HEK293 (cell line): ENCODE measurements around the gene SFN.
A peak's percentile ranks its signal among the peaks of the same experiment; 100 is the strongest.

ENCODE experiments used
- CTCF ChIA-PET: fragments of 350-600 bp; formaldehyde crosslinking; extraction: SDS; loops from one replicate; lab custom pipeline; 2021; ENCODE audit warnings: antibody characterized with exemption; lab: Yijun Ruan, JAX
- POLR2A ChIA-PET: fragments of 300-600 bp; formaldehyde crosslinking; extraction: SDS; loops from one replicate; lab custom pipeline; 2020; ENCODE audit warnings: antibody characterized with exemption, inconsistent platforms; lab: Yijun Ruan, JAX
- H3K27ac ChIP-seq: fragments of 200-500 bp; sonication (Bioruptor generic); 2 replicates; pipeline ENCODE4 v1.5.1; 2014; ENCODE audit warnings: low read depth, low read length, control low read depth, inconsistent platforms; ENCODE audit errors: extremely low read depth
- H3K36me3 ChIP-seq, 2 experiments: fragments of 200-500 bp in 1 of 2; sonication (Bioruptor generic) in 1 of 2; 1 replicate in 1 of 2; 2 replicates in 1 of 2; pipeline ENCODE4 v1.5.1; 2014 to 2017; ENCODE audit warnings: inconsistent platforms in 2 of 2, low read length in 2 of 2; ENCODE audit not compliant: control insufficient read depth in 2 of 2, insufficient read depth in 1 of 2
- H3K4me1 ChIP-seq: fragments of 200-500 bp; sonication (Bioruptor generic); 2 replicates; pipeline ENCODE4 v1.5.1; 2014; ENCODE audit warnings: mild to moderate bottlenecking, low read length, inconsistent platforms; ENCODE audit not compliant: control insufficient read depth, insufficient read depth
- H3K4me3 ChIP-seq: 2 replicates; pipeline ENCODE4 v1.5.1; 2011; ENCODE audit warnings: low read depth, mild to moderate bottlenecking, control low read depth, low read length, moderate library complexity
- H3K9me3 ChIP-seq: fragments of 200-500 bp; sonication (Bioruptor generic); 2 replicates; pipeline ENCODE4 v1.5.1; 2014; ENCODE audit warnings: low read depth, low read length, inconsistent platforms; ENCODE audit not compliant: control insufficient read depth, insufficient read depth
- GFI1B ChIP-seq: fragments of 450-650 bp; formaldehyde crosslinking; IDR thresholded peaks from 2 replicates; pipeline ENCODE4 v1.5.1; 2016; ENCODE audit warnings: missing biosample characterization, missing genetic modification characterization
- GLIS1 ChIP-seq: fragments of 450-650 bp; formaldehyde crosslinking; IDR thresholded peaks from 2 replicates; pipeline ENCODE4 v1.5.1; 2016; ENCODE audit warnings: missing biosample characterization, missing genetic modification characterization
- GLIS2 ChIP-seq: fragments of 450-650 bp; formaldehyde crosslinking; IDR thresholded peaks from 2 replicates; pipeline ENCODE4 v1.5.1; 2016; ENCODE audit warnings: missing biosample characterization, missing genetic modification characterization
- KLF16 ChIP-seq: fragments of 450-650 bp; formaldehyde crosslinking; IDR thresholded peaks from 2 replicates; pipeline ENCODE4 v1.5.1; 2017; ENCODE audit warnings: missing biosample characterization, missing genetic modification characterization
- KLF9 ChIP-seq: fragments of 450-650 bp; formaldehyde crosslinking; IDR thresholded peaks from 2 replicates; pipeline ENCODE4 v1.5.1; 2016; ENCODE audit warnings: missing biosample characterization, missing genetic modification characterization, low read depth
- OVOL3 ChIP-seq: fragments of 450-650 bp; formaldehyde crosslinking; IDR thresholded peaks from 2 replicates; pipeline ENCODE4 v1.5.1; 2016; ENCODE audit warnings: missing biosample characterization, missing genetic modification characterization
- SETDB1 ChIP-seq: IDR thresholded peaks from one replicate; pipeline ENCODE4 v1.6.1; 2017; ENCODE audit warnings: mild to moderate bottlenecking, low read length, moderate library complexity, mixed read lengths; ENCODE audit not compliant: insufficient read length
- SP2 ChIP-seq: fragments of 450-650 bp; formaldehyde crosslinking; IDR thresholded peaks from 2 replicates; pipeline ENCODE4 v1.5.1; 2016; ENCODE audit warnings: missing biosample characterization, missing genetic modification characterization
- TRIM28 ChIP-seq: IDR thresholded peaks from 2 replicates; pipeline ENCODE4 v1.6.1; 2011; ENCODE audit warnings: low read length, control low read depth, borderline replicate concordance
- ZBTB7A ChIP-seq: fragments of 450-650 bp; formaldehyde crosslinking; IDR thresholded peaks from 2 replicates; pipeline ENCODE4 v1.5.1; 2016; ENCODE audit warnings: low read depth, missing biosample characterization, missing genetic modification characterization
- ZBTB8A ChIP-seq: fragments of 450-650 bp; formaldehyde crosslinking; IDR thresholded peaks from 2 replicates; pipeline ENCODE4 v1.5.1; 2016; ENCODE audit warnings: missing biosample characterization, missing genetic modification characterization
- ZEB2 ChIP-seq: fragments of 450-650 bp; formaldehyde crosslinking; IDR thresholded peaks from 2 replicates; pipeline ENCODE4 v1.5.1; 2016; ENCODE audit warnings: missing biosample characterization, missing genetic modification characterization
- ZFP69B ChIP-seq: fragments of 450-650 bp; formaldehyde crosslinking; IDR thresholded peaks from 2 replicates; pipeline ENCODE4 v1.5.1; 2016; ENCODE audit warnings: missing biosample characterization, missing genetic modification characterization
- ZNF112 ChIP-seq: fragments of 450-650 bp; formaldehyde crosslinking; IDR thresholded peaks from 2 replicates; pipeline ENCODE4 v1.5.0; 2017; ENCODE audit warnings: missing biosample characterization, missing genetic modification characterization
- ZNF23 ChIP-seq: fragments of 450-650 bp; formaldehyde crosslinking; IDR thresholded peaks from 2 replicates; pipeline ENCODE4 v1.5.1; 2016; ENCODE audit warnings: missing biosample characterization, missing genetic modification characterization, borderline replicate concordance
- ZNF324 ChIP-seq: fragments of 450-650 bp; formaldehyde crosslinking; IDR thresholded peaks from 2 replicates; pipeline ENCODE4 v1.5.1; 2016; ENCODE audit warnings: missing biosample characterization, missing genetic modification characterization
- ZNF341 ChIP-seq: fragments of 450-650 bp; formaldehyde crosslinking; IDR thresholded peaks from 2 replicates; pipeline ENCODE4; 2016; ENCODE audit warnings: low read depth, missing biosample characterization, missing genetic modification characterization
- ZNF354C ChIP-seq: fragments of 450-650 bp; formaldehyde crosslinking; IDR thresholded peaks from 2 replicates; pipeline ENCODE4 v1.5.1; 2016; ENCODE audit warnings: missing biosample characterization, missing genetic modification characterization, low read depth, borderline replicate concordance
- ZNF404 ChIP-seq: fragments of 450-650 bp; formaldehyde crosslinking; IDR thresholded peaks from 2 replicates; pipeline ENCODE4 v1.5.1; 2017; ENCODE audit warnings: missing biosample characterization, missing genetic modification characterization
- ZNF473 ChIP-seq: fragments of 450-650 bp; formaldehyde crosslinking; IDR thresholded peaks from 2 replicates; pipeline ENCODE4 v1.5.1; 2017; ENCODE audit warnings: missing biosample characterization, missing genetic modification characterization
- ZNF549 ChIP-seq: fragments of 450-650 bp; IDR thresholded peaks from 2 replicates; pipeline ENCODE4 v1.5.1; 2018; ENCODE audit warnings: missing biosample characterization, missing genetic modification characterization, mild to moderate bottlenecking, inconsistent platforms, moderate library complexity
- ZNF596 ChIP-seq: fragments of 450-650 bp; IDR thresholded peaks from 2 replicates; pipeline ENCODE4 v1.5.0; 2018; ENCODE audit warnings: missing biosample characterization, mild to moderate bottlenecking, missing genetic modification characterization, moderate library complexity
- ZNF768 ChIP-seq: fragments of 450-650 bp; formaldehyde crosslinking; IDR thresholded peaks from 2 replicates; pipeline ENCODE4 v1.5.1; 2018; ENCODE audit warnings: missing biosample characterization, mild to moderate bottlenecking, missing genetic modification characterization
- ZNF843 ChIP-seq: fragments of 450-650 bp; formaldehyde crosslinking; IDR thresholded peaks from 2 replicates; pipeline ENCODE4 v1.5.1; 2016; ENCODE audit warnings: missing biosample characterization, missing genetic modification characterization
- ZSCAN23 ChIP-seq: fragments of 450-650 bp; formaldehyde crosslinking; IDR thresholded peaks from 2 replicates; pipeline ENCODE4 v1.5.1; 2016; ENCODE audit warnings: missing biosample characterization, missing genetic modification characterization
- TF ChIP-seq, protein P1 (sequence below): fragments of 450-650 bp; formaldehyde crosslinking; IDR thresholded peaks from 2 replicates; pipeline ENCODE4 v1.5.1; 2016; ENCODE audit warnings: missing biosample characterization, missing genetic modification characterization
- TF ChIP-seq, protein P2 (sequence below): fragments of 450-650 bp; formaldehyde crosslinking; IDR thresholded peaks from 2 replicates; pipeline ENCODE4 v1.5.1; 2017; ENCODE audit warnings: missing biosample characterization, missing genetic modification characterization
- TF ChIP-seq, protein P3 (sequence below): fragments of 450-650 bp; formaldehyde crosslinking; IDR thresholded peaks from 2 replicates; pipeline ENCODE4 v1.5.1; 2016; ENCODE audit warnings: missing biosample characterization, missing genetic modification characterization
- TF ChIP-seq, protein P4 (sequence below): fragments of 450-650 bp; formaldehyde crosslinking; IDR thresholded peaks from 2 replicates; pipeline ENCODE4 v1.5.1; 2016; ENCODE audit warnings: missing biosample characterization, missing genetic modification characterization

SFN gene

DNA sequence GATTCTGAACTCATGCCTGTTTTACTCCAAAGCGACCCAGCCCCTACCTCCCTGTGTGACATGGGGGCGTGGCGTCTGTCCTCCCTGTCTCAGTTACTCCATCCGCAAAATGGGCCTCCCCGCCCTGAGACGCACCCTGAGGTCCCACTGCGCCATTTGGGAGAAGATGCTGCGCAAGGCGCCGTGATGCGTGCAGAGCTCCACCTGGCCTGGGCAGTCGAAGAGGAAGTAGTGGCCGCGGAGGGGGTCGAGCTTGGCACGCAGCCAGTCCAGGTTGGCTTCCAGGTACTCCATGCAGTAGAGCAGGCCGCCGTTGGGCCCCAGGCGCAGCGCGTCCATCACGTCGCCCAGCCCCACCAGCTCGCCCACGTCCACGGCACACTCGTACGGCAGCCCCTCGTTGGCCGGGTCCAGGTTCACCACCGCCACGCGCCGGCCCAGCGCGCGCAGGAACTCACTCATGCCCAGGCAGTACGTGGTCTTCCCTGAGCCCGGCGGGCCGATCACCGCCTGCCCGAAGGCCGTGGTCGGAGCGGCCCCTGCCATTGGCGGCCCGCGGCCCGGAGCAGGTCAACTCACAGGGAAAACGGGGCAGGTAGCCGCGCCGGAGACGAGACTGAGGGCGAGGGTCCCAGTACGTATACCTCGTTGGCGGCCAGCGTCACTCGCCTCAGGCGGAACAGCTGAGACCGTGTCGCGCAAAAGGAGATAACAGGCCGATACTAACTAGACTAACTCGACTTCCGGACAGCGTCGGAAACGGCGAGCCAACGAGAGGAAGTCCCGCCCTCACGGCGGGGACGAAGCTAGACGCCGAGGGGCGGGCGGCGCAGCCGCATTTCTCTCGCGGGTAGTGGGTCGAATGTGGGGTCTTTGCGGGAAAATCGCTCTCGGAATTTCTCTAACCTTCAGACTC lies 26.9 kb downstream of the SFN start, which contains the start of gene GPN2 (continued):
- TF ChIP-seq ZNF768: 0 out of 2 replicates have a peak, but pooled peaks have one; percentile 6
- no peak for TF ChIP-seq ZNF23 (tag by site-specific recombination)
- TF ChIP-seq OVOL3: no peak
- no peak for TF ChIP-seq ZBTB8A (tag by site-specific recombination)
- peak; percentile 80 for TF ChIP-seq ZBTB7A (tag by site-specific recombination)

DNA sequence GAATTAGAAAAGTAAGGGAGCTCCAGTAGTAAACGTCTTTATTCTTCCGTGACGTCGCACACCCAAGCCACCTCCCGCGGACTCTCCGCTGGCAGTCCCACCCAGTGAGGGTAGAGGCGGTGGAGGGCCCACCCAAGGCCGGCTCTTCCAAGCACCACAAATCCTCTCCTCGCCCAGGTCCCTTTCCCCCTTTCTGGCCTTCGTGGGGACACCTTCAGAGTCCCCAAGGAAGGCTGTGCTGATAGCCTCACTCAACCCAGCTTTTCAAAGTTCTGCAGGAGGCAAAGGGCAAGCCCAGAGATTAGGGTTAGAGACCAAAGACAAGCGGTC lies 27.5 kb downstream of the SFN start:
- Histone ChIP-seq H3K4me1 (no peaks in the 10 kb centered on the region), H3K9me3 (no peaks in the 10 kb centered on the region), H3K4me3 (peak overlapping the region; percentile 74), H3K36me3 (peaks cover 19 to 83% of the 10 kb centered on the region in 2 experiments), H3K27ac (peak overlapping the region; percentile 73)
- ChIA-PET POLR2A (interaction anchor here (0.6 to 3.1 kb wide), 22 partner anchors 9 to 615 kb away, joined by 3 to 53 read pairs (median 4); partner anchors contain the start of genes GPATCH3, NUDC and TRNP1), CTCF (interaction anchor here (0.5 to 0.7 kb wide), 4 partner anchors 12 to 453 kb away, joined by 3 to 4 read pairs (median 3); no protein-coding TSS in a partner anchor)
- TF ChIP-seq SP2 (tag by site-specific recombination) (peak; percentile 48), TRIM28 (no peak), GFI1B (no peak), KLF9 (tag by site-specific recombination) (0 out of 2 replicates have a peak, but pooled peaks have one; percentile 5), ZFP69B (tag by site-specific recombination) (peak; percentile 81), ZNF341 (tag by site-specific recombination) (peak; percentile 67), GLIS1 (tag by site-specific recombination) (peak; percentile 76), ZNF404 (tag by site-specific recombination) (no peak), ZSCAN23 (tag by site-specific recombination) (no peak), GLIS2 (peak; percentile 90)
- TF ChIP-seq, protein P1, sequence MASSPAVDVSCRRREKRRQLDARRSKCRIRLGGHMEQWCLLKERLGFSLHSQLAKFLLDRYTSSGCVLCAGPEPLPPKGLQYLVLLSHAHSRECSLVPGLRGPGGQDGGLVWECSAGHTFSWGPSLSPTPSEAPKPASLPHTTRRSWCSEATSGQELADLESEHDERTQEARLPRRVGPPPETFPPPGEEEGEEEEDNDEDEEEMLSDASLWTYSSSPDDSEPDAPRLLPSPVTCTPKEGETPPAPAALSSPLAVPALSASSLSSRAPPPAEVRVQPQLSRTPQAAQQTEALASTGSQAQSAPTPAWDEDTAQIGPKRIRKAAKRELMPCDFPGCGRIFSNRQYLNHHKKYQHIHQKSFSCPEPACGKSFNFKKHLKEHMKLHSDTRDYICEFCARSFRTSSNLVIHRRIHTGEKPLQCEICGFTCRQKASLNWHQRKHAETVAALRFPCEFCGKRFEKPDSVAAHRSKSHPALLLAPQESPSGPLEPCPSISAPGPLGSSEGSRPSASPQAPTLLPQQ (tag by site-specific recombination): peak; percentile 83
- TF ChIP-seq, protein P2, sequence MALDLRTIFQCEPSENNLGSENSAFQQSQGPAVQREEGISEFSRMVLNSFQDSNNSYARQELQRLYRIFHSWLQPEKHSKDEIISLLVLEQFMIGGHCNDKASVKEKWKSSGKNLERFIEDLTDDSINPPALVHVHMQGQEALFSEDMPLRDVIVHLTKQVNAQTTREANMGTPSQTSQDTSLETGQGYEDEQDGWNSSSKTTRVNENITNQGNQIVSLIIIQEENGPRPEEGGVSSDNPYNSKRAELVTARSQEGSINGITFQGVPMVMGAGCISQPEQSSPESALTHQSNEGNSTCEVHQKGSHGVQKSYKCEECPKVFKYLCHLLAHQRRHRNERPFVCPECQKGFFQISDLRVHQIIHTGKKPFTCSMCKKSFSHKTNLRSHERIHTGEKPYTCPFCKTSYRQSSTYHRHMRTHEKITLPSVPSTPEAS: no peak

DNA sequence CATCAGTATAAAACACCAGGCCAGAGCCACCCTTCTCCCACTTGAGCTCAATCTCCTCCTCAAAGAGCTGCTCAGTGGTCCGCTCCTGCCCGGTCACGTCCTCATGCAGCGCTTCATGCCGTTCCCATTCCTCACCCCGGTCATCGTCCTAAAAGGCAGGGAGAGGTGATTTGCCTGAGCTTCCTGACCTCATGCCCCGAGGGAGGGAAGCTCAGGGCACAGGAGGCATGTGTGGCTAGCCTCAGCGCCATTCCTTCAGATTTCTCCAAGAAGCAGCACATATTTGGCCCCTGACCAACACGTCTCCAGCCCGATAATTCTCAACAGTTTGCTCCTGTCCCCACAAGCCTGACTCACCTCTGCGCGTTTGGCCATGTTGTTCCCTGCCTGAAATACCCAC lies 31.3 kb downstream of the SFN start:
- ChIA-PET CTCF (no interaction called here), POLR2A (interaction anchor here (0.6 kb wide), 1 partner anchor 28 kb away, joined by 6 read pairs; no protein-coding TSS in a partner anchor)
- Histone ChIP-seq H3K4me1 (0 out of 2 replicates have a peak, but pooled peaks cover 4% of the 10 kb centered on the region), H3K4me3 (no peak overlapping the region), H3K36me3 (peaks cover 12 to 78% of the 10 kb centered on the region in 2 experiments; a peak in 2 of 3 replicates), H3K27ac (no peak overlapping the region), H3K9me3 (no peaks in the 10 kb centered on the region)
- TF ChIP-seq, protein P3, sequence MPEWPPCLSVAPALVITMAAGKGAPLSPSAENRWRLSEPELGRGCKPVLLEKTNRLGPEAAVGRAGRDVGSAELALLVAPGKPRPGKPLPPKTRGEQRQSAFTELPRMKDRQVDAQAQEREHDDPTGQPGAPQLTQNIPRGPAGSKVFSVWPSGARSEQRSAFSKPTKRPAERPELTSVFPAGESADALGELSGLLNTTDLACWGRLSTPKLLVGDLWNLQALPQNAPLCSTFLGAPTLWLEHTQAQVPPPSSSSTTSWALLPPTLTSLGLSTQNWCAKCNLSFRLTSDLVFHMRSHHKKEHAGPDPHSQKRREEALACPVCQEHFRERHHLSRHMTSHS: no peak
- no peak for TF ChIP-seq ZNF324 (tag by site-specific recombination)
- TF ChIP-seq ZFP69B (tag by site-specific recombination): no peak
- TF ChIP-seq, protein P4, sequence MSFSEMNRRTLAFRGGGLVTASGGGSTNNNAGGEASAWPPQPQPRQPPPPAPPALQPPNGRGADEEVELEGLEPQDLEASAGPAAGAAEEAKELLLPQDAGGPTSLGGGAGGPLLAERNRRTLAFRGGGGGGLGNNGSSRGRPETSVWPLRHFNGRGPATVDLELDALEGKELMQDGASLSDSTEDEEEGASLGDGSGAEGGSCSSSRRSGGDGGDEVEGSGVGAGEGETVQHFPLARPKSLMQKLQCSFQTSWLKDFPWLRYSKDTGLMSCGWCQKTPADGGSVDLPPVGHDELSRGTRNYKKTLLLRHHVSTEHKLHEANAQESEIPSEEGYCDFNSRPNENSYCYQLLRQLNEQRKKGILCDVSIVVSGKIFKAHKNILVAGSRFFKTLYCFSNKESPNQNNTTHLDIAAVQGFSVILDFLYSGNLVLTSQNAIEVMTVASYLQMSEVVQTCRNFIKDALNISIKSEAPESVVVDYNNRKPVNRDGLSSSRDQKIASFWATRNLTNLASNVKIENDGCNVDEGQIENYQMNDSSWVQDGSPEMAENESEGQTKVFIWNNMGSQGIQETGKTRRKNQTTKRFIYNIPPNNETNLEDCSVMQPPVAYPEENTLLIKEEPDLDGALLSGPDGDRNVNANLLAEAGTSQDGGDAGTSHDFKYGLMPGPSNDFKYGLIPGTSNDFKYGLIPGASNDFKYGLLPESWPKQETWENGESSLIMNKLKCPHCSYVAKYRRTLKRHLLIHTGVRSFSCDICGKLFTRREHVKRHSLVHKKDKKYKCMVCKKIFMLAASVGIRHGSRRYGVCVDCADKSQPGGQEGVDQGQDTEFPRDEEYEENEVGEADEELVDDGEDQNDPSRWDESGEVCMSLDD: no peak
- TF ChIP-seq ZEB2 (tag by site-specific recombination): no peak
- TF ChIP-seq ZNF112 (tag by site-specific recombination): no peak
- no peak for TF ChIP-seq SETDB1
- no peak for TF ChIP-seq ZNF596 (tag by site-specific recombination)
- no peak for TF ChIP-seq ZNF354C (tag by site-specific recombination)
- no peak for TF ChIP-seq KLF16
- no peak for TF ChIP-seq ZNF843
- TF ChIP-seq ZNF549 (tag by site-specific recombination): no peak
- TF ChIP-seq ZNF473 (tag by site-specific recombination): no peak
